K562 (cell line): ENCODE results near the gene CALD1. TPM values are rescaled to one million over a fixed set of nuclear protein-coding genes. Genes with fewer than 3 reads are reported as not detected.

Experiments
- ATAC-seq: fragments of 200-7000 bp; cut with Tn5 transposase; 3 replicates; pipeline ENCODE4 v1.9.1; 2020; ENCODE audit warnings: moderate library complexity
- BruUV-seq: library from RNA; stranded (reverse); fragments of 400-500 nt; replicated peaks from 2 replicates; lab custom pipeline; 2021; lab: Mats Ljungman, UMichigan
- CTCF ChIA-PET: fragments of 300-600 bp; formaldehyde crosslinking; extraction: SDS; loops from one replicate; lab custom pipeline; 2021; ENCODE audit warnings: low intra/inter-chr PET ratio; lab: Yijun Ruan, JAX
- POLR2A ChIA-PET: fragments of 300-600, 350-650 bp; sonication (Branson Sonifier 250); formaldehyde crosslinking; extraction: SDS; loops from one replicate; lab custom pipeline; 2021; ENCODE audit warnings: antibody characterized with exemption, inconsistent platforms; lab: Yijun Ruan, JAX
- DNase-seq, 4 experiments: peaks; one replicate each; pipeline versions ENCODE4 v3.0.0 to v3.0.0-alpha.2; 2011 to 2018; ENCODE audit warnings: low spot score in 3 of 4, mixed read lengths in 3 of 4; ENCODE audit errors: extremely low read depth in 1 of 4
- FAIRE-seq: peaks from 2 replicates; lab custom pipeline; 2011; peaks lifted over from hg19 to GRCh38; lab: Jason Lieb, UNC
- H2AFZ ChIP-seq: 2 replicates; pipeline ENCODE4 v1.6.0; 2011; ENCODE audit warnings: low read depth, low read length, control low read depth, inconsistent platforms
- H3K27ac ChIP-seq: fragments of 200-600 bp; 3 replicates; pipeline ENCODE4 v1.8.0; 2011; ENCODE audit warnings: low read depth, mild to moderate bottlenecking, control low read depth, inconsistent platforms, low read length, moderate library complexity, mixed read lengths; ENCODE audit errors: extremely low read depth
- H3K27me3 ChIP-seq, 2 experiments: fragments of 300-600 bp in 1 of 2; 2 replicates in 1 of 2; 3 replicates in 1 of 2; pipeline versions ENCODE4 v1.6.0 to v1.8.0; 2011; ENCODE audit warnings: inconsistent platforms in 2 of 2, low read length in 2 of 2, mild to moderate bottlenecking in 1 of 2, mixed read lengths in 1 of 2, moderate library complexity in 1 of 2; ENCODE audit not compliant: control insufficient read depth in 2 of 2, insufficient read depth in 2 of 2
- H3K36me3 ChIP-seq: fragments of 300-600 bp; 3 replicates; pipeline ENCODE4 v1.8.0; 2011; ENCODE audit warnings: mild to moderate bottlenecking, low read length, inconsistent platforms; ENCODE audit not compliant: control insufficient read depth, insufficient read depth
- H3K4me1 ChIP-seq, 2 experiments: fragments of 200-600 bp in 1 of 2; replicated peaks in 1 of 2; 2 replicates in 1 of 2; 3 replicates in 1 of 2; pipeline versions ENCODE4 v1.5.1 to v1.8.0; 2011; ENCODE audit warnings: inconsistent platforms in 2 of 2, low read length in 2 of 2, mild to moderate bottlenecking in 1 of 2, mixed read lengths in 1 of 2, moderate library complexity in 1 of 2; ENCODE audit not compliant: control insufficient read depth in 2 of 2, insufficient read depth in 2 of 2
- H3K4me2 ChIP-seq: 2 replicates; pipeline ENCODE4 v1.6.1; 2011; ENCODE audit warnings: low read length, control low read depth, inconsistent platforms, mixed read lengths; ENCODE audit not compliant: insufficient read depth
- H3K4me3 ChIP-seq: fragments of 200-600 bp; sonication (generic), shearing (Covaris generic); 2 replicates; pipeline ENCODE4 v1.5.1; 2016; ENCODE audit warnings: control low read depth, inconsistent platforms
- H3K79me2 ChIP-seq: fragments of 200-600 bp; 3 replicates; pipeline ENCODE4 v1.8.0; 2011; ENCODE audit warnings: low read length, inconsistent platforms; ENCODE audit not compliant: control insufficient read depth, insufficient read depth
- H3K9ac ChIP-seq, 2 experiments: 2 replicates each; pipeline versions ENCODE4 v1.6.0 to v1.6.1; 2011; ENCODE audit warnings: low read depth in 2 of 2, low read length in 2 of 2, control low read depth in 1 of 2, inconsistent platforms in 1 of 2, mild to moderate bottlenecking in 1 of 2, mixed read lengths in 1 of 2; ENCODE audit not compliant: insufficient read depth in 1 of 2
- H3K9me1 ChIP-seq: one replicate; pipeline ENCODE4 v1.6.0; 2011; ENCODE audit warnings: inconsistent platforms, mild to moderate bottlenecking, low read length, moderate library complexity; ENCODE audit not compliant: control insufficient read depth, insufficient read depth
- H3K9me3 ChIP-seq: replicated peaks from 2 replicates; pipeline ENCODE4 v1.5.1; 2011; ENCODE audit warnings: low read depth, low read length, inconsistent platforms; ENCODE audit not compliant: control insufficient read depth, insufficient read depth
- H4K20me1 ChIP-seq: replicated peaks from 2 replicates; pipeline ENCODE4 v1.6.1; 2011; ENCODE audit warnings: low read length, inconsistent platforms, mixed read lengths; ENCODE audit not compliant: control insufficient read depth, insufficient read depth
- ATF1 ChIP-seq, 2 experiments: fragments of 450-650 bp in 1 of 2; IDR thresholded peaks; 2 replicates each; pipeline ENCODE4 v1.6.1; 2016; ENCODE audit warnings: missing compliant biosample characterization in 1 of 2, missing genetic modification characterization in 1 of 2
- CSDE1 ChIP-seq, 2 experiments: fragments of 450-650 bp; IDR thresholded peaks; 2 replicates each; pipeline ENCODE4 v1.6.1; 2016; ENCODE audit warnings: mild to moderate bottlenecking in 1 of 2
- CTCF ChIP-seq, 3 experiments: IDR thresholded peaks in 2 of 3; conservative IDR thresholded peaks in 1 of 3; 2 replicates each; pipeline ENCODE4 v1.5.1; 2011 to 2012; ENCODE audit warnings: low read length in 3 of 3, mild to moderate bottlenecking in 3 of 3, control low read depth in 2 of 3, improper control_type of control experiment in 1 of 3, inconsistent platforms in 1 of 3, low read depth in 1 of 3, mixed read lengths in 1 of 3, moderate library complexity in 1 of 3; ENCODE audit not compliant: insufficient read depth in 2 of 3
- EWSR1 ChIP-seq: fragments of 450-650 bp; IDR thresholded peaks from 2 replicates; pipeline ENCODE4 v1.6.1; 2018; ENCODE audit warnings: borderline replicate concordance, mild to moderate bottlenecking, low read depth, moderate library complexity; ENCODE audit not compliant: partially characterized antibody
- FOXJ3 ChIP-seq: sonication (generic); formaldehyde crosslinking; IDR thresholded peaks from 2 replicates; pipeline ENCODE4 v1.4.0; 2020; ENCODE audit warnings: mild to moderate bottlenecking, missing genetic modification reagents
- NFXL1 ChIP-seq: fragments of 450-650 bp; formaldehyde crosslinking; IDR thresholded peaks from 2 replicates; pipeline ENCODE4 v1.4.0; 2021; ENCODE audit warnings: mild to moderate bottlenecking
- SRSF1 ChIP-seq: fragments of 200-400 bp; formaldehyde crosslinking; IDR thresholded peaks from 2 replicates; pipeline ENCODE4 v1.6.1; 2017; ENCODE audit warnings: mild to moderate bottlenecking, low read depth, low read length, moderate library complexity
- YBX1 ChIP-seq: fragments of 450-650 bp; IDR thresholded peaks from 2 replicates; pipeline ENCODE4 v1.7.1; 2016; ENCODE audit warnings: mild to moderate bottlenecking
- ZNF668 ChIP-seq: fragments of 250-450 bp; sonication (Bioruptor Pico); IDR thresholded peaks from 2 replicates; pipeline ENCODE4 v1.8.0; 2022; ENCODE audit warnings: mild to moderate bottlenecking, inconsistent platforms
- WGBS: fragments of 100-300 bp; shearing (Covaris generic); methylation state at CpG from one replicate; pipeline ENCODE4 v1.1.6; 2016; ENCODE audit warnings: low coverage, mixed read lengths; ENCODE audit not compliant: insufficient coverage; ENCODE audit errors: missing lambda C conversion rate; 5-methylcytosine and 5-hydroxymethylcytosine counted together
- in situ Hi-C: fragments of 300-500 bp; cut with MboI; formaldehyde crosslinking; loops from 4 replicates; pipeline ENCODE4 v1.15.0; 2018; ENCODE audit warnings: inconsistent platforms, mixed read lengths
- intact Hi-C: fragments of 100-400 bp; cut with micrococcal nuclease; formaldehyde crosslinking; loops from 2 replicates; pipeline ENCODE4 v1.14.2; 2022
- polyA plus RNA-seq, 8 experiments: library from polyadenylated mRNA; depleted of rRNA in 4 of 8; stranded (reverse) in 5 of 8; unstranded in 3 of 8; fragments of >200 nt; fragmentation: Nextera tagmentation in 2 of 8; fragmentation: Illumina TruSeq in 1 of 8; extraction: Ambion mirVana in 2 of 8; extraction: Trizol in 1 of 8; gene quantifications; 2 replicates each; pipeline versions ENCODE4 v1.2.1 to v1.2.3, GENCODE V29; 2011 to 2014; ENCODE audit warnings: inconsistent platforms in 1 of 8, missing spikeins in 1 of 8
- total RNA-seq, 7 experiments: library from RNA; depleted of rRNA in 6 of 7; stranded (reverse); fragments of >200 nt in 6 of 7; fragmentation: Illumina TruSeq in 2 of 7; extraction: Trizol in 2 of 7; gene quantifications; 2 replicates each; pipeline versions ENCODE4 v1.2.1 to v1.2.3, GENCODE V29; 2011 to 2021; ENCODE audit warnings: low replicate concordance in 1 of 7
- TF ChIP-seq, protein P1 (sequence below), 2 experiments: fragments of 150-350 bp in 1 of 2; IDR thresholded peaks; 2 replicates each; pipeline ENCODE4 v1.6.1; 2012 to 2016; ENCODE audit warnings: low read depth in 2 of 2, low read length in 2 of 2, mild to moderate bottlenecking in 1 of 2, moderate library complexity in 1 of 2
- TF ChIP-seq, protein P2 (sequence below): sonication (generic); formaldehyde crosslinking; IDR thresholded peaks from 2 replicates; pipeline ENCODE4 v1.8.1; 2023; ENCODE audit warnings: mild to moderate bottlenecking, missing genetic modification reagents

Gene CALD1
- total and polyA plus RNA-seq, 9 of the 15 experiments (the other 6 are each of a cell fraction or from before 2014, with no cell fraction given) = 0.40 TPM; not detected in 8

- BruUV-seq = no TSS peak
- CTCF ChIA-PET = no interaction called here
Observed at GRCh38 chr7:134729895-134730294, 49.5 kb upstream of the CALD1 start.

More at GRCh38 chr7:134729895-134730294, 49.5 kb upstream of the CALD1 start:
- no peaks in the 10 kb centered on the region for H3K9me3 ChIP-seq
- ATAC-seq (no peak), DNase-seq (no peak), FAIRE-seq (no peak)
- H3K27me3 ChIP-seq = peaks cover 17 to 29% of the 10 kb centered on the region in 2 experiments; a peak in 4 of 5 replicates
- in situ Hi-C loops (no loop called here), intact Hi-C loops (loop anchor here (10.0 kb wide), 1 partner anchor 295 kb away; no protein-coding TSS in a partner anchor)
- no peaks in the 10 kb centered on the region for H4K20me1 ChIP-seq
- H2AFZ ChIP-seq = no peak overlapping the region
- H3K36me3 ChIP-seq = no peaks in the 10 kb centered on the region
- H3K9me1 ChIP-seq = no peaks in the 10 kb centered on the region
- no peak for TF ChIP-seq CTCF (IDR thresholded peaks at IDR 0.05 in 2 of 3, conservative IDR thresholded peaks at IDR 0.05 in 1 of 3; ENCODE audit: insufficient read depth in 2 of 3, low read depth in 1 of 3, low read length in 3 of 3)
- no peak for TF ChIP-seq FOXJ3 (CRISPR knock-in tag)
- no peak for TF ChIP-seq CSDE1 (IDR thresholded peaks at IDR 0.05)
- no peak for TF ChIP-seq ZNF668 (CRISPR knock-in tag)
- no peak for TF ChIP-seq NFXL1 (CRISPR knock-in tag)
- TF ChIP-seq, protein P1, sequence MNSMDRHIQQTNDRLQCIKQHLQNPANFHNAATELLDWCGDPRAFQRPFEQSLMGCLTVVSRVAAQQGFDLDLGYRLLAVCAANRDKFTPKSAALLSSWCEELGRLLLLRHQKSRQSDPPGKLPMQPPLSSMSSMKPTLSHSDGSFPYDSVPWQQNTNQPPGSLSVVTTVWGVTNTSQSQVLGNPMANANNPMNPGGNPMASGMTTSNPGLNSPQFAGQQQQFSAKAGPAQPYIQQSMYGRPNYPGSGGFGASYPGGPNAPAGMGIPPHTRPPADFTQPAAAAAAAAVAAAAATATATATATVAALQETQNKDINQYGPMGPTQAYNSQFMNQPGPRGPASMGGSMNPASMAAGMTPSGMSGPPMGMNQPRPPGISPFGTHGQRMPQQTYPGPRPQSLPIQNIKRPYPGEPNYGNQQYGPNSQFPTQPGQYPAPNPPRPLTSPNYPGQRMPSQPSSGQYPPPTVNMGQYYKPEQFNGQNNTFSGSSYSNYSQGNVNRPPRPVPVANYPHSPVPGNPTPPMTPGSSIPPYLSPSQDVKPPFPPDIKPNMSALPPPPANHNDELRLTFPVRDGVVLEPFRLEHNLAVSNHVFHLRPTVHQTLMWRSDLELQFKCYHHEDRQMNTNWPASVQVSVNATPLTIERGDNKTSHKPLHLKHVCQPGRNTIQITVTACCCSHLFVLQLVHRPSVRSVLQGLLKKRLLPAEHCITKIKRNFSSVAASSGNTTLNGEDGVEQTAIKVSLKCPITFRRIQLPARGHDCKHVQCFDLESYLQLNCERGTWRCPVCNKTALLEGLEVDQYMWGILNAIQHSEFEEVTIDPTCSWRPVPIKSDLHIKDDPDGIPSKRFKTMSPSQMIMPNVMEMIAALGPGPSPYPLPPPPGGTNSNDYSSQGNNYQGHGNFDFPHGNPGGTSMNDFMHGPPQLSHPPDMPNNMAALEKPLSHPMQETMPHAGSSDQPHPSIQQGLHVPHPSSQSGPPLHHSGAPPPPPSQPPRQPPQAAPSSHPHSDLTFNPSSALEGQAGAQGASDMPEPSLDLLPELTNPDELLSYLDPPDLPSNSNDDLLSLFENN (IDR thresholded peaks at IDR 0.05; ENCODE audit: low read depth in 2 of 2, low read length in 2 of 2) = no peak
- no peak for TF ChIP-seq YBX1
- TF ChIP-seq SRSF1 = no peak
- no peak for TF ChIP-seq ATF1 (CRISPR knock-in tag; IDR thresholded peaks at IDR 0.05)
- TF ChIP-seq ATF1 (tag; IDR thresholded peaks at IDR 0.05) = no peak
- no peak for TF ChIP-seq EWSR1
- TF ChIP-seq, protein P2, sequence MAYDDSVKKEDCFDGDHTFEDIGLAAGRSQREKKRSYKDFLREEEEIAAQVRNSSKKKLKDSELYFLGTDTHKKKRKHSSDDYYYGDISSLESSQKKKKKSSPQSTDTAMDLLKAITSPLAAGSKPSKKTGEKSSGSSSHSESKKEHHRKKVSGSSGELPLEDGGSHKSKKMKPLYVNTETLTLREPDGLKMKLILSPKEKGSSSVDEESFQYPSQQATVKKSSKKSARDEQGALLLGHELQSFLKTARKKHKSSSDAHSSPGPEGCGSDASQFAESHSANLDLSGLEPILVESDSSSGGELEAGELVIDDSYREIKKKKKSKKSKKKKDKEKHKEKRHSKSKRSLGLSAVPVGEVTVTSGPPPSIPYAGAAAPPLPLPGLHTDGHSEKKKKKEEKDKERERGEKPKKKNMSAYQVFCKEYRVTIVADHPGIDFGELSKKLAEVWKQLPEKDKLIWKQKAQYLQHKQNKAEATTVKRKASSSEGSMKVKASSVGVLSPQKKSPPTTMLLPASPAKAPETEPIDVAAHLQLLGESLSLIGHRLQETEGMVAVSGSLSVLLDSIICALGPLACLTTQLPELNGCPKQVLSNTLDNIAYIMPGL (CRISPR knock-in tag) = no peak
- H3K4me1 ChIP-seq = no peaks in the 10 kb centered on the region
- no peak overlapping the region for H3K9ac ChIP-seq
- no peaks in the 10 kb centered on the region for H3K79me2 ChIP-seq
- whole genome bisulfite sequencing = 0% methylated on average over 4 of the region's 4 CpGs
- H3K4me3 ChIP-seq = no peak overlapping the region
- no peak overlapping the region for H3K4me2 ChIP-seq
- POLR2A ChIA-PET = interaction anchor here (1.1 kb wide), 1 partner anchor 10 kb away, joined by 4 read pairs; no protein-coding TSS in a partner anchor
- no peak overlapping the region for H3K27ac ChIP-seq
